ENCODE results near the gene HYAL4. TPM values are rescaled to one million over a fixed set of nuclear protein-coding genes. Genes with fewer than 3 reads are reported as not detected.
"Not testable (repeated sequence)": the region's sequence is repeated elsewhere in the genome, so short reads cannot be mapped to it uniquely, and the experiment has no call there.

Gene HYAL4
- total RNA-seq, 2 donors from 2014 or later: 0.48 to 1.8 TPM

- Mint-ChIP-seq H3K4me1 (ENCODE audit: low read depth) (no peaks in the 10 kb centered on the region), H3K36me3 (ENCODE audit: insufficient read depth in 2 of 2) (no peaks in the 10 kb centered on the region), H3K27ac (no peak overlapping the region), H3K27me3 (ENCODE audit: low read depth) (peaks cover 20% of the 10 kb centered on the region), H3K9me3 (no peaks in the 10 kb centered on the region), H3K4me3 (no peak overlapping the region)
- no peak for DNase-seq
- ATAC-seq (replicated peaks in 1 of 2): no peak
Observed at GRCh38 chr7:123881300-123881699, 36.3 kb downstream of the HYAL4 start.

- Mint-ChIP-seq H3K27me3 (ENCODE audit: low read depth) (peaks cover 26% of the 10 kb centered on the region), H3K4me1 (ENCODE audit: low read depth) (no peaks in the 10 kb centered on the region), H3K27ac (no peak overlapping the region), H3K9me3 (no peaks in the 10 kb centered on the region), H3K36me3 (ENCODE audit: insufficient read depth in 2 of 2) (no peaks in the 10 kb centered on the region), H3K4me3 (no peak overlapping the region)
- ATAC-seq (replicated peaks in 1 of 2) (no peak), DNase-seq (no peak)
Observed at GRCh38 chr7:123883154-123883553, 38.2 kb downstream of the HYAL4 start.

GRCh38 chr7:123888192-123888591, 43.2 kb downstream of the HYAL4 start:
- peaks cover 0 to 2% of the 10 kb centered on the region in 2 donors for H3K36me3 Mint-ChIP-seq (ENCODE audit: insufficient read depth in 2 of 2)

GRCh38 chr7:123894753-123895152, 49.8 kb downstream of the HYAL4 start:
- H3K4me3 Mint-ChIP-seq; H3K27me3 Mint-ChIP-seq (ENCODE audit: low read depth); H3K9me3 Mint-ChIP-seq; H3K36me3 Mint-ChIP-seq (ENCODE audit: insufficient read depth in 2 of 2); ATAC-seq (replicated peaks in 1 of 2); H3K4me1 Mint-ChIP-seq (ENCODE audit: low read depth); DNase-seq; H3K27ac Mint-ChIP-seq: not testable (repeated sequence)

More at GRCh38 chr7:123888192-123888591, 43.2 kb downstream of the HYAL4 start:
- Mint-ChIP-seq H3K27ac (no peak overlapping the region), H3K27me3 (ENCODE audit: low read depth) (peaks cover 25% of the 10 kb centered on the region), H3K4me3 (no peak overlapping the region), H3K4me1 (ENCODE audit: low read depth) (no peaks in the 10 kb centered on the region), H3K9me3 (no peaks in the 10 kb centered on the region)
- no peak for DNase-seq
- no peak for ATAC-seq (replicated peaks in 1 of 2)

- Mint-ChIP-seq H3K4me3 (no peak overlapping the region), H3K36me3 (ENCODE audit: insufficient read depth in 2 of 2) (no peaks in the 10 kb centered on the region), H3K4me1 (ENCODE audit: low read depth) (no peaks in the 10 kb centered on the region), H3K27me3 (ENCODE audit: low read depth) (no peaks in the 10 kb centered on the region), H3K9me3 (peaks cover 2 to 3% of the 10 kb centered on the region in 2 donors), H3K27ac (no peak overlapping the region)
- no peak for ATAC-seq (replicated peaks in 1 of 2)
- DNase-seq: no peak
Observed at GRCh38 chr7:123901101-123901500, 56.1 kb downstream of the HYAL4 start.

- H3K27ac Mint-ChIP-seq: no peak overlapping the region
- no peaks in the 10 kb centered on the region for H3K36me3 Mint-ChIP-seq (ENCODE audit: insufficient read depth in 2 of 2)
- no peak overlapping the region for H3K4me3 Mint-ChIP-seq
- no peaks in the 10 kb centered on the region for H3K27me3 Mint-ChIP-seq (ENCODE audit: low read depth)
- H3K9me3 Mint-ChIP-seq: peaks cover 0 to 1% of the 10 kb centered on the region in 2 donors
- H3K4me1 Mint-ChIP-seq (ENCODE audit: low read depth): no peaks in the 10 kb centered on the region
- ATAC-seq (replicated peaks in 1 of 2) (no peak), DNase-seq (no peak)
Observed at GRCh38 chr7:123905714-123906113, 60.7 kb downstream of the HYAL4 start.

- DNase-seq (no peak), ATAC-seq (replicated peaks in 1 of 2) (no peak)
- Mint-ChIP-seq H3K4me3 (no peak overlapping the region), H3K9me3 (peaks cover 0 to 1% of the 10 kb centered on the region in 2 donors), H3K27me3 (ENCODE audit: low read depth) (peaks cover 7% of the 10 kb centered on the region), H3K4me1 (ENCODE audit: low read depth) (no peaks in the 10 kb centered on the region), H3K36me3 (ENCODE audit: insufficient read depth in 2 of 2) (no peaks in the 10 kb centered on the region), H3K27ac (no peak overlapping the region)
Observed at GRCh38 chr7:123916240-123916724, 71.3 kb downstream of the HYAL4 start.

- no peak for DNase-seq
- Mint-ChIP-seq H3K36me3 (ENCODE audit: insufficient read depth in 2 of 2) (no peaks in the 10 kb centered on the region), H3K27me3 (ENCODE audit: low read depth) (peaks cover 7% of the 10 kb centered on the region), H3K4me1 (ENCODE audit: low read depth) (no peaks in the 10 kb centered on the region), H3K9me3 (peaks cover 0 to 1% of the 10 kb centered on the region in 2 donors), H3K27ac (no peak overlapping the region), H3K4me3 (no peak overlapping the region)
- no peak for ATAC-seq (replicated peaks in 1 of 2)
Observed at GRCh38 chr7:123917878-123918277, 72.9 kb downstream of the HYAL4 start.

GRCh38 chr7:123918309-123918708, 73.3 kb downstream of the HYAL4 start:
- Mint-ChIP-seq H3K9me3 (peaks cover 0 to 1% of the 10 kb centered on the region in 2 donors), H3K36me3 (ENCODE audit: insufficient read depth in 2 of 2) (no peaks in the 10 kb centered on the region), H3K4me1 (ENCODE audit: low read depth) (no peaks in the 10 kb centered on the region), H3K4me3 (no peak overlapping the region), H3K27me3 (ENCODE audit: low read depth) (peaks cover 7% of the 10 kb centered on the region), H3K27ac (no peak overlapping the region)
- DNase-seq (no peak), ATAC-seq (replicated peaks in 1 of 2) (no peak)

GRCh38 chr7:123923599-123923998, 78.6 kb downstream of the HYAL4 start:
- Mint-ChIP-seq H3K4me3 (no peak overlapping the region), H3K9me3 (peaks cover 0 to 1% of the 10 kb centered on the region in 2 donors), H3K27ac (no peak overlapping the region), H3K36me3 (ENCODE audit: insufficient read depth in 2 of 2) (no peaks in the 10 kb centered on the region), H3K27me3 (ENCODE audit: low read depth) (peaks cover 28% of the 10 kb centered on the region), H3K4me1 (ENCODE audit: low read depth) (no peaks in the 10 kb centered on the region)
- ATAC-seq (replicated peaks in 1 of 2) (no peak), DNase-seq (no peak)

GRCh38 chr7:123924941-123925340, 80.0 kb downstream of the HYAL4 start, which contains the start of gene SPAM1:
Gene SPAM1, plus strand, starts transcription at chr7:123925241. Its CDS starts 28,330 bp downstream, at chr7:123953571.
- peaks cover 0 to 1% of the 10 kb centered on the region in 2 donors for H3K9me3 Mint-ChIP-seq
- H3K27me3 Mint-ChIP-seq (ENCODE audit: low read depth): peaks cover 28% of the 10 kb centered on the region
- no peaks in the 10 kb centered on the region for H3K4me1 Mint-ChIP-seq (ENCODE audit: low read depth)
- H3K27ac Mint-ChIP-seq: no peak within 1 kb of the TSS
- no peak within 1 kb of the TSS for H3K4me3 Mint-ChIP-seq
- no peak for DNase-seq
- ATAC-seq (replicated peaks in 1 of 2): no peak
- no peaks in the 10 kb centered on the region for H3K36me3 Mint-ChIP-seq (ENCODE audit: insufficient read depth in 2 of 2)

Other genes with a start within 250 kb of the HYAL4 start
- gene ASB15, start 243.3 kb upstream of the HYAL4 start, total RNA-seq: not detected
- not detected for gene LMOD2, start 189.3 kb upstream of the HYAL4 start, total RNA-seq
- 1 to 10 TPM; 7.2 to 8.7 TPM for gene WASL, start 96.2 kb upstream of the HYAL4 start, total RNA-seq
- not detected for gene SPAM1, start 80.1 kb downstream of the HYAL4 start, total RNA-seq
- gene TMEM229A, start 187.9 kb downstream of the HYAL4 start, total RNA-seq: not detected